Ascending aorta (tissue), 2 donors: Measurements from ENCODE around the gene KIF3C. TPM values are rescaled to one million over a fixed set of nuclear protein-coding genes. Genes with fewer than 3 reads are reported as not detected.
"Not testable (repeated sequence)": the region's sequence is repeated elsewhere in the genome, so short reads cannot be mapped to it uniquely, and the experiment has no call there.

Experiments
- DNase-seq, 2 donors: peaks; one replicate each; pipeline ENCODE4 v3.0.0-alpha.2; 2019; ENCODE audit warnings: low spot score in 2 of 2
- H3K27ac ChIP-seq, 2 donors: fragments of 200-600 bp; sonication (generic); one replicate each; pipeline ENCODE4 v1.5.1; 2016 to 2017; ENCODE audit warnings: mild to moderate bottlenecking in 1 of 2
- H3K27me3 ChIP-seq: fragments of 200-600 bp; sonication (generic); one replicate; pipeline ENCODE4 v1.5.1; 2017
- H3K36me3 ChIP-seq, 2 donors: fragments of 200-600 bp; sonication (generic); one replicate each; pipeline ENCODE4 v1.5.1; 2016
- H3K4me1 ChIP-seq, 2 donors: fragments of 200-600 bp; sonication (generic); one replicate each; pipeline ENCODE4 v1.5.1; 2016 to 2017; ENCODE audit warnings: mild to moderate bottlenecking in 1 of 2
- H3K4me3 ChIP-seq, 2 donors: fragments of 200-600 bp; sonication (generic); one replicate each; pipeline ENCODE4 v1.5.1; 2016 to 2017; ENCODE audit warnings: mild to moderate bottlenecking in 1 of 2
- H3K9me3 ChIP-seq, 2 donors: fragments of 200-600 bp; sonication (generic); one replicate each; pipeline ENCODE4 v1.5.1; 2016
- intact Hi-C: fragments of 100-400 bp; cut with DNase I; formaldehyde crosslinking; loops from one replicate; pipeline ENCODE4 v1.15.1; 2023
- total RNA-seq: library from RNA; depleted of rRNA; stranded (reverse); fragments of >200 nt; gene quantifications from one replicate; pipeline ENCODE4 v1.1.0, GENCODE V29; 2016
- TF ChIP-seq, protein P1 (sequence below), 3 experiments: fragments of 200-600 bp in 2 of 3; fragments of 450-650 bp in 1 of 3; sonication (generic) in 2 of 3; IDR thresholded peaks; one replicate each; pipeline ENCODE4 v1.5.1; 2016 to 2019; ENCODE audit warnings: antibody characterized with exemption in 3 of 3, mild to moderate bottlenecking in 1 of 3, moderate library complexity in 1 of 3

Gene KIF3C
- total RNA-seq: 11.9 TPM

DNA sequence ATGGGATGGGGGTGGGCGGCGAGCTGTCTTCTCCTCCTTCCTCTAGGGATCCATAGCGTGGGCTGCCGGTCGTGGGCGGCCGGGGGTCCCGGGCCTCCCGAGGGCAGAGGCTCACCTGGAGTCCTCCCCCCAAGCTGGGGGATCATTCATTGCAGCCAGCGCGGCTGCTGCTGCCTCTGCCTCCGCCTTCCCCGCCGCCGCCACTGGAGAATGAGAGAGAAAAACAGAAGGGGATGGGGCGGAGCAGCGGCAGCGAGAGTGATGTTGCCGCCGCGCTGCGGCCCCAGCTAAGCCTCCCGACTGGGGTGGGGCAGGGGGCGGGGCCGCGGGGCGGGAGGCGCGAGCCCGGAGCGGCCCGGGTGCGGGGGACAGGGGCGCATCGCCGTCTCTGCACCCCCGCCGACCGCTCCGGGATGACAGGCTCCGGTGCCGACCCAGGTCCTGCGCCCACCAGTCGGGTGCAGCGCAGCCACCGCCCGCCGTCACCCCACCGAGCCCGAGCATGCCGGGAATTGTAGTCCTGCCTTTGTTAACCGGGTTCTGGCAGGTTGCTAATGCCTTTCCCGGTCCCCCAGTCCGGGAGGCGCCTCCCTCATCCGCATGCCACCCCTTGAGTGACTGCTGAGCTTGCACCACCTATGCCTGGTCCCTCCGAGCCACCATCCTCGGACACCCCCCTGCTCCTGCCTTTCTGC is at the start of gene KIF3C:
Gene KIF3C, minus strand, starts transcription at position 225 of the 695 bp plus-strand sequence. CDS start 580 bp downstream, outside the sequence.
- H3K4me1 ChIP-seq: peaks cover 0 to 22% of the 10 kb centered on the region in 2 donors
- peak in 1 of 2 donors; percentile 81 for DNase-seq

GRCh38 chr2:26028083-26028482 is 45.8 kb upstream of the KIF3C start:
- H3K27me3 ChIP-seq, H3K36me3 ChIP-seq, H3K4me1 ChIP-seq, H3K27ac ChIP-seq, H3K9me3 ChIP-seq, intact Hi-C loops, DNase-seq, H3K4me3 ChIP-seq: not testable (repeated sequence)

More for the DNA sequence above, at the start of gene KIF3C:
- TF ChIP-seq, protein P1, sequence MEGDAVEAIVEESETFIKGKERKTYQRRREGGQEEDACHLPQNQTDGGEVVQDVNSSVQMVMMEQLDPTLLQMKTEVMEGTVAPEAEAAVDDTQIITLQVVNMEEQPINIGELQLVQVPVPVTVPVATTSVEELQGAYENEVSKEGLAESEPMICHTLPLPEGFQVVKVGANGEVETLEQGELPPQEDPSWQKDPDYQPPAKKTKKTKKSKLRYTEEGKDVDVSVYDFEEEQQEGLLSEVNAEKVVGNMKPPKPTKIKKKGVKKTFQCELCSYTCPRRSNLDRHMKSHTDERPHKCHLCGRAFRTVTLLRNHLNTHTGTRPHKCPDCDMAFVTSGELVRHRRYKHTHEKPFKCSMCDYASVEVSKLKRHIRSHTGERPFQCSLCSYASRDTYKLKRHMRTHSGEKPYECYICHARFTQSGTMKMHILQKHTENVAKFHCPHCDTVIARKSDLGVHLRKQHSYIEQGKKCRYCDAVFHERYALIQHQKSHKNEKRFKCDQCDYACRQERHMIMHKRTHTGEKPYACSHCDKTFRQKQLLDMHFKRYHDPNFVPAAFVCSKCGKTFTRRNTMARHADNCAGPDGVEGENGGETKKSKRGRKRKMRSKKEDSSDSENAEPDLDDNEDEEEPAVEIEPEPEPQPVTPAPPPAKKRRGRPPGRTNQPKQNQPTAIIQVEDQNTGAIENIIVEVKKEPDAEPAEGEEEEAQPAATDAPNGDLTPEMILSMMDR (IDR thresholded peaks at IDR 0.05): no peak
- Histone ChIP-seq H3K4me3 (peak within 1 kb of the TSS; percentile 86 to 95), H3K9me3 (no peaks in the 10 kb centered on the region), H3K36me3 (no peaks in the 10 kb centered on the region), H3K27ac (peak within 1 kb of the TSS; percentile 4 to 60), H3K27me3 (no peaks in the 10 kb centered on the region)
- intact Hi-C loops: loop anchor here (2.0 to 10.0 kb wide), 4 partner anchors 32 to 362 kb away; partner anchors contain the start of genes ADGRF3, RAB10 and SELENOI

DNA sequence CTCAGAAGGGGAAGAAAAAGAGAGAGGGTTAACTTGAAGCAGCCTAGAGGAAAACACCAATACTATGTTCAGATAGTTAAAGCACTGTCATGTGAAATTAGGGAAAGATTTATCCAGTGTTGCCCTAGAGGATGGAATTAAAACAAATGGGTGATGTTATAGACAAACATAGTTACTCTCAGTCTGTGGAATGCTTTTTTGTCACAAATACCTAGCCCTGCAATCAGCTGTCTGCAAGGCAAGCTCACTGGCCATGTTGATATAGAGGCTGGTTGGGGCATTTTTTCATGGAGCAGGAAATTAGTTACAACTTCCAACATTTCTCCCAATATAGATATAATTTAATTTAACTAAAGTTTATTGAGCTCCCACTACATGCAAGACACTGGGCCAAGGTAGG is 43.2 kb upstream of the KIF3C start:
- H3K9me3 ChIP-seq: no peaks in the 10 kb centered on the region

DNA sequence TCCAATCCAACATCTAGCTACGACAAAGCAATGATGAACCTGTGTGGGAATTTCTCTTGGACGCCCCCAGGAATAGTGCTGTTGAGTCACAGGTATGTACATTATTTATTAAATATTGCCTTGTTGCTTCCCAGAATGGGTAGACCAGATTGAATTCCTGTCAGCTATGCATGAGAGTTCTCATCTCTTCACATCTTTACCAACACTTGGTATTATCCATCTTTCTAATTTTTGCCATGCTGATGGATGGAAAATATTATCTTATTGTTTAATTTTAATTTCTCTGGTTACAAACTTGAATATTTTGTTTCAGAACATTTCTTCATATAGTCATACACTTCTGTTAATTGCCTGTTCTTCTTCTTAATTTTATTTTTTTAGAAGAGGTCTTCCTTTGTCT is 42.0 kb upstream of the KIF3C start:
- Histone ChIP-seq H3K9me3 (no peaks in the 10 kb centered on the region), H3K36me3 (no peaks in the 10 kb centered on the region), H3K4me3 (no peak overlapping the region), H3K27ac (no peak overlapping the region), H3K27me3 (no peaks in the 10 kb centered on the region), H3K4me1 (no peaks in the 10 kb centered on the region)
- no peak for DNase-seq
- TF ChIP-seq, protein P1 (IDR thresholded peaks at IDR 0.05): no peak
- intact Hi-C loops: no loop called here

More for the DNA sequence above, 43.2 kb upstream of the KIF3C start:
- H3K4me1 ChIP-seq: no peaks in the 10 kb centered on the region
- H3K36me3 ChIP-seq: no peaks in the 10 kb centered on the region
- no peak overlapping the region for H3K27ac ChIP-seq
- no peaks in the 10 kb centered on the region for H3K27me3 ChIP-seq
- TF ChIP-seq, protein P1 (IDR thresholded peaks at IDR 0.05): no peak
- no peak for DNase-seq
- H3K4me3 ChIP-seq: no peak overlapping the region
- intact Hi-C loops: no loop called here

GRCh38 chr2:26020231-26020640 is 37.9 kb upstream of the KIF3C start:
- Histone ChIP-seq H3K4me1 (peaks cover 0 to 11% of the 10 kb centered on the region in 2 donors), H3K4me3 (no peak overlapping the region), H3K9me3 (no peaks in the 10 kb centered on the region), H3K27ac (no peak overlapping the region), H3K27me3 (no peaks in the 10 kb centered on the region), H3K36me3 (no peaks in the 10 kb centered on the region)
- intact Hi-C loops: no loop called here
- TF ChIP-seq, protein P1 (IDR thresholded peaks at IDR 0.05): no peak
- no peak for DNase-seq

DNA sequence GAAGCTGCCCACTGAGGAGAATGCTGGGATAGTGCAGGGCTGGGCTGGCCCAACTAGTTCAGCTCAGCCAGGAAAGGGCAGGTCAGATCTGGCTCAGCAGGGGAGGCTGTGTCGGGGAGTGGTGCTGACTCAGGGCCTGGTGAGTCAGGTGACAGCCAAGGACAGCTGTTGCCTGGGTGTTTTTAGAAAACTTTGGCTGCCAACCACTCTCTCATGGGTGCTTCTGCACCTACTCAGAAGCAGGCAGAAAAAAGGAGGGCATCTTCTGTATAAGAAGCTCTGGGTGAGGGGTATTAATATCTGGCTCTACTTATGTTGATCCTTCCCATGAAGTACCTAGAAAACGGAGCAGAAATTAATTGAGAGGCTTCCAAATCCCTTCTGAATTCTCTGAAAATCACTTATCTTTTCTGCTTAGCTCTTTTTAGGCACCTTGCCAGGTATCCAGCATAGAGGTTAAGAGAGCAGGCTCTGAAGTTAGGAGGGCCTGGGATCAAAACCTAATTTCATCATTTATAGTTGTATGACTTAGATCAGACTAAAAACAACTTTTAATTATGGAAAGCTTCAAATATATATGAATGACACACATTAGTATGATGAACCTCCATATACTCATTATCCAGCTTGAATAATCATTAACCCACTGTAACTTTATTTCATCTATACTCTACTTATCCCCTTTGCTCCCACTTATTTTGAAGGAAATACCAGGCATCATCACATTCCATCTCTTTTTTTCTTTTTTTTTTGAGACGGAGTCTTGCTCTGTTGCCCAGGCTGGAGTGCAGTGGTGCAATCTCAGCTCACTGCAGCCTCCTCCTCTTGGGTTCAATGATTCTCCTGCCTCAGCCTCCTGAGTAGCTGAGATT is 36.1 kb upstream of the KIF3C start:
- DNase-seq: peak; percentile 70 to 86
- H3K9me3 ChIP-seq: no peaks in the 10 kb centered on the region
- intact Hi-C loops: loop anchor here (2.0 kb wide), 2 partner anchors 14 to 18 kb away; no protein-coding TSS in a partner anchor
- TF ChIP-seq, protein P1 (IDR thresholded peaks at IDR 0.05): no peak
- H3K4me1 ChIP-seq: peaks cover 0 to 11% of the 10 kb centered on the region in 2 donors
- H3K4me3 ChIP-seq: no peak overlapping the region
- no peaks in the 10 kb centered on the region for H3K27me3 ChIP-seq
- no peaks in the 10 kb centered on the region for H3K36me3 ChIP-seq
- peak overlapping the region; percentile 13 to 56 for H3K27ac ChIP-seq
